ENCODE measurements around the gene PTPRN2.
"Not testable (repeated sequence)": the region's sequence is repeated elsewhere in the genome, so short reads cannot be mapped to it uniquely, and the experiment has no call there.

Gene PTPRN2

DNA sequence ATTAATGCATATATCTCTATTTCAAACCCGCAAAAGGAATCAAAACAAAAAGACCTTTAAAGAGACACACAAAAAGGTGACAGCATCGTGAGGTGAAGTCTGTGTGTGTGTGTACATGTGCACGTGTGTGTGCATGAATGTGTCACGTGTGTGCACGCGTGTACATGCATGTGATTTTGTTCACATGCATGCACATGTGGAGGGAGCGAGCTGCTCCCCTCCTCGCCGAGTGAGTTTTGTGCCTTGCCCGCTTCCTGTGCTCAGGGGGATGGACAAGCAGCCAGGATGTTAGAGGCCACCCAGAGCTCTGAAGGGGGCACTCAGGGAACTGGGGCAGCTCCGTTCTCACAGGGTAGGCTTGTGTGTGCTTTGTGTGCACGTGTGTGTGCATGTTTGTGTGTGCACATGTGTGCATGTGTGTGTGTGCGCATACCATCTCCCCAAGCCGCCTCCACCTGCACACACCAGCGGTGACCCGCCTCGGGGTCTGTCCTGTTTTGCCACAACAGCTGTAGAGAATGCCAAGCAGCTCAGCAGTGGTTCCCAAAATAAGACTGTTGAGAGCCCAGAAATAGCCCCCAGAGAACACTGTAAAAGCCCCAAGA lies 191.2 kb downstream of the PTPRN2 start:
- DNase-seq = no peak

- no peak for DNase-seq
Measured at GRCh38 chr7:158395780-158396278, 191.8 kb downstream of the PTPRN2 start.

DNA sequence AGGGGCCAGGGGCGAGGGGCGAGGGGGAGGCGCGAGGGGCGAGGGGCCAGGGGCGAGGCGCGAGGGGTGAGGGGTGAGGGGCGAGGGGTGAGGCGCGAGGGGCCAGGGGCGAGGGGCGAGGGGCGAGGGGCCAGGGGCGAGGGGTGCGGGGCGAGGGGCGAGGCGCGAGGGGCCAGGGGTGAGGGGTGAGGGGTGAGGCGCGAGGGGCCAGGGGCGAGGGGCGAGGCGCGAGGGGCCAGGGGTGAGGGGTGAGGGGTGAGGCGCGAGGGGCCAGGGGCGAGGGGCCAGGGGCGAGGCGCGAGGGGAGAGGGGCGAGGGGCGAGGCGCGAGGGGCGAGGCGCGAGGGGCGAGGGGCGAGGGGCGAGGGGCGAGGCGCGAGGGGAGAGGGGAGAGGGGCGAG lies 192.3 kb downstream of the PTPRN2 start:
- no peak for DNase-seq

DNA sequence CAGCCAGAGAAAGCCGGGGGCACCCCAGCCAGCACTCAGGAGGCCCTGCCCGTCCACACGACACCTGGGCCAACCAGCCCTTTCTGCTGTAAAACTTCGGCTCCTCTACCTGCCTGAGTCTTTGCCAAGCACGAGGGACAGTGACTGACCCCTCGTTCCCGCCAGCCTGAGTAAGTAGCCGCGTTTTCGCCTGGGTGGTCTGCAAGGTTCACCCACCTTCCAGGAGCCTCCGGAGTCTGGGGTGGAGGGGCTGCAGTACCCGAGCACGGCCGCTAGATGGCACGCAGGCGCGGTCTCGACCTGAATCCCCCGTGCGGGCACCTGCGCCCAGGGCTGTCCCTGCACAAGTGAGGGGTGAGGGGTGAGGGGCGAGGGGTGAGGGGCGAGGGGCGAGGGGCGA lies 192.7 kb downstream of the PTPRN2 start:
- peak; percentile 31 for DNase-seq

DNA sequence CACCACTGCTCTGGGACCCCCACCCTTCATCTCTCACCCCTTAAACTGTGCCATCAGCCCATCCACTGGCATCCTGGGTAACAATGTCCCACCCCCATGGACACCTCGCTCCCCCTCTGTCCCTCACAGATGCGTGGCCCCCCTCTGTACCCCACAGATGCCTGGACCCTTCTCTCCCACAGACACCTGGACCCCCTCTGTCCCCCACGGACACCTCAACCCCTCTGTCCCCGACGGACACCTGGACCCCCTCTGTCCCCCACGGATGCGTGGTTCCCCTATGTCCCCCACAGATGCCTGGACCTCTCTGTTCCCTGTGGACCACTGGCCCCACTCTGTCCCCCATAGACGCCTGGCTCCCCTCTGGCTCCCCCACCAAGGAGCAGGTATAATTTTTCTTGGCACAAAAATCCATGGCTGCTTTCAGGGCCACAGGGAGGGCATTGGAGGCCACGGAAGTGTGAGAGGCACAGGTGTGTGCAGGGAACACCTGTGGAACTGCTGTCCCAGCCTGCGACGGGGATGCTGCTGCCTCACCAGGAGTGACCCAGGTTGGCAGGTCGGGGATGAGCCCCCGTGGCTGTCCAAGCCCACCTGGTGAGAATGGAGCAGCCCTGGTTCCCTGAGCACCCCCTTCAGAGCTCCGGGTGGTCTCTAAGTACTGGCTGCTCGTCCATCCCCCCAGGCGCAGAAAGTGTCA lies 193.5 kb downstream of the PTPRN2 start:
- no peak for DNase-seq

DNA sequence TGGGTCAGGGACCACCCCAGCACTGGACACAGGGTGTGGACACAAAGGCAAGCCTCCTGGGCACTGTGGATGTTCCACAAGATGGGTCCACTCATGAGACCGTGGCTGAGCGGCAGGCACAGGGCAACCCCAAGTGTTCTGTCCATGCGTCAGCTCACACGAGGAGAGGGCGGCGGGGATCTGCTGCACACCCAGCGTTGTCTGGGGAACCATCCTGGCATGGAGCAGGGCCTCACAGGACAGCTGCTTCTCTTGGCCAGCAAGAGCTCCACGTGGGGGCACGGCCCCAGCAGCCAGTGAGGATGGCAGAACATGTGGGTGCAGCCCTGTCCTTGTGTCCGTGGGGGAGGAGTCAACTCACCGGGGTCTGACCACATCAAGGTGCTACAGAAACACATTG lies 195.4 kb downstream of the PTPRN2 start:
- DNase-seq = no peak

- no peak for DNase-seq
Measured at GRCh38 chr7:158391541-158391940, 196.1 kb downstream of the PTPRN2 start.

- no peak for DNase-seq
Measured at GRCh38 chr7:158391141-158391540, 196.5 kb downstream of the PTPRN2 start.

GRCh38 chr7:158390460-158390859 lies 197.2 kb downstream of the PTPRN2 start:
- DNase-seq = no peak

DNA sequence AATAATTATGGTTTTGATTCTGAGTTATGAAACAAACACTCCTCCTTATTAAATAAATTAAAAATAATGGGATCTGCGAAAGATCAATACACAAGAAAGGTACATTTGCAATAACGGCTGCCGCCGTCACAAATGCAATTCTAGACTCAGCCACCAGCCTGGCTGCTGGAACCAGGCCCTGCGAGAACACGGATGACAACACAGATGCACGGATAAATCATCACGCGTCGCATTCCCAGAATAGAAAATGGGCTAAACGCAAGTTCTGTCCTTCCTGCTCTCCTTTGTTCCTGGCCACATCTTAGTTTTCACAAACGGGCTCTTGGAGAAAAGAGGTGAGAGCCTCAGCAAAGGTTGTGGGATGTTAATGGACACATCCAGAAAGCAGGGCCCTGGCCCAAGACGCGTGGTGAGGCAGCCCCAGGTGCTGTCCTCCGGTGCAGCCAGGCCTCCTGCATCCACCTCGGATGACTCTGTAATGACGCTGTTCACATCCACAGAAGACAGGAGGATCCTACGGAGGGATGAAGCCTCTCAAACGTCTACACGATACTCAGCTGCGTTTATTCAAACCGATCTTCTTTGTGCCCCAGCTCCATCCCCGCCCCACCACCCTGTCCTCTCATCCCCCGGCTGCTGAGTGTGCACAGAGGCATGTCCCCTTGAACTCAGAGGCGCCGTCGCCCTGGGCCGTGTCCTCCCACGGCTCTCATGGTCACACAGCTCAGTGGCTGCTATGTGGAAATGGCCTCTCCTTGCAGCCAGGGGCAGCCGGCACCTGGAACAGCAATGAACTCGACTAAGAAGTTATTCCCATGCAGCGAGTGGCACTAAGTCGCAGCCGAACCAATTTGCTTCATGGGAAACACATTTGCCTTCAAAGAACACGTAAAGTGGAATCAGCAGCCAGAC lies 197.9 kb downstream of the PTPRN2 start:
- DNase-seq = no peak

DNA sequence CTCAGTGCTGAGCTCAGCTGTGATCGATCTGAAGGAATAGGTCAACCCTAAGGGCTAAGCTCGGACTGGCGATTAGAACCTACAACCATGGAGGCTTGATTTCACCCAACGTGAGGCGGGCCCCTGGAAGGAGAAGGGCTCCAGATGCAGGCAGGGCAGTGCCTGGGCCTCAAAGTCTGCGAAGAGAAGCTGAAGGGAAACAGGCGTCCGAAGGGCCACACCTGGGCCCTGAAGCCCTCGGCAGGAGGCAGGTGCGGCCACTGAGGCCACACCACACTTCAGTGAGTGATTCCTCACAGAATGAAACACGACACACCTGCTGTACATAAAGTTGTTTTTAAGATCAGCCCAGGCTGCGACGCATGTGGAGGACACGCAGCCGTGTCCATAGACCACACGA lies 198.7 kb downstream of the PTPRN2 start:
- DNase-seq = no peak

DNA sequence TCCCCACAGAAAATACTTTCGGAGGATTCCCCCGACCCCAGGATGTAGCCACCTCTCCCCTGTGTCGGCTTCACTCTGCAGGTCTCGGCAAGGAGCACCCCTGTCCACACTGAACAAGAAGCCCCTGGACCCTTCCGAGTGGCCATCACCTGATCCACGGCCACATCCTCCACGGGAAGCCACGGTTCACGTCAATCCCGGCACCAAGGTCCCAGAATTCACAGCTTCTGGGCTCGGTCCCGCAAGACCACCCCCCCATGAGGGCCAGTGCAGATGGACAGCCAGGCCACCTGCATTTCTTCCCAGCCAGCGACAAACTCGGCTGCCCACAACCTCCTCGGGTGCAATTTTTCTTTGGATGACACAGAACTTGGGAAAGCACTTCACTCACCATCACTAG lies 199.6 kb downstream of the PTPRN2 start:
- DNase-seq = no peak

GRCh38 chr7:158387546-158387891 lies 200.1 kb downstream of the PTPRN2 start:
- DNase-seq = no peak

GRCh38 chr7:158386866-158387545 lies 200.6 kb downstream of the PTPRN2 start:
- DNase-seq = no peak

DNA sequence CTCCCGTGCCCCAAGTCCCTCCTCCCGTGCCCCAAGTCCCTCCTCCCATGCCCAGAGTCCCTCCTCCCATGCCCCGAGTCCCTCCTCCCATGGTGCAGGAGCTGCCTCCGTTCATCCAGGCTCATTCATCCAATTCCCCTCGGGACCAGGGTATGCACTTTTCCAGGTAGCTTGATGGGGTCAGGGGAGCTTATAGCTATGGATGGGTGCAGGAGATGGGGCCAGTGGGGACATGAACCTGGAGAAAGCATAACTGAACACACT lies 201.3 kb downstream of the PTPRN2 start:
- DNase-seq = no peak

- not testable (repeated sequence) for DNase-seq
Measured at GRCh38 chr7:158385496-158386354, 201.9 kb downstream of the PTPRN2 start.

DNA sequence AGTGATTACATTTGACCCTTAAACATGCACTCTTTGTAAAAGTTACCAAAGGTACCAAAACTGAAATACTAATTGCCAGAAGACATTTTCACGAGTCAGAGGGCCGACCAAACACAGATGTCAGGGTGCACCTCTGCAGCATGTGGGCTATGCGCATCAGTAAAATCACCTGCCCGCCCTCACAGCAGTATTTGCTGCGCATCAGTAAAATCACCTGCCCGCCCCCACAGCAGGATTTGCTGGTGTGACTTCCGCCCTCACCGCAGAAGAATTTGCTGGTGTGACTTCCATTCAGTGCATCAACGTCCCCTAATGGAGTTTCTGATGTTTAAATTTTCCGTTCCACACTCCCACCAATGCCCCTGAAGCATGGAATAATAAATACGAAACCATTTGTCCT lies 202.9 kb downstream of the PTPRN2 start:
- no peak for DNase-seq

DNA sequence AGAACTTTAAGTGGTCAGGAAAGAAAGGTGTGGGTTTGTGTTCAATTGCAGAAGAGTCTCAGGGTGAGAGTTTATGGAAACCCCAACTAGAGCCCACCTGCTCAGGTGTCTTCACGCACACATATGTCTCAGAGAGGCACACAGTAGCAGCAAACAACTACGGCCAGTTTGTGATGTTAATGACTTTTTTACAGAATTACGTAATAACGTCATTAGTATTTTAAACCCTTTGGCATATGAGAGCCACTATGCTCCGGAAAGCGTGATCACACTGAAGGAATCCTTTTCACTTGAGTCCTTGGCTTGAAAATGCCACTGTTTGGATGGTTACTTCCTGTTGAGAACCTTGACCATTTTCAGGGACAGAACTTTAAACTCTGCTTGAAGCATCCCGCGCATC lies 204.0 kb downstream of the PTPRN2 start:
- DNase-seq = no peak

DNA sequence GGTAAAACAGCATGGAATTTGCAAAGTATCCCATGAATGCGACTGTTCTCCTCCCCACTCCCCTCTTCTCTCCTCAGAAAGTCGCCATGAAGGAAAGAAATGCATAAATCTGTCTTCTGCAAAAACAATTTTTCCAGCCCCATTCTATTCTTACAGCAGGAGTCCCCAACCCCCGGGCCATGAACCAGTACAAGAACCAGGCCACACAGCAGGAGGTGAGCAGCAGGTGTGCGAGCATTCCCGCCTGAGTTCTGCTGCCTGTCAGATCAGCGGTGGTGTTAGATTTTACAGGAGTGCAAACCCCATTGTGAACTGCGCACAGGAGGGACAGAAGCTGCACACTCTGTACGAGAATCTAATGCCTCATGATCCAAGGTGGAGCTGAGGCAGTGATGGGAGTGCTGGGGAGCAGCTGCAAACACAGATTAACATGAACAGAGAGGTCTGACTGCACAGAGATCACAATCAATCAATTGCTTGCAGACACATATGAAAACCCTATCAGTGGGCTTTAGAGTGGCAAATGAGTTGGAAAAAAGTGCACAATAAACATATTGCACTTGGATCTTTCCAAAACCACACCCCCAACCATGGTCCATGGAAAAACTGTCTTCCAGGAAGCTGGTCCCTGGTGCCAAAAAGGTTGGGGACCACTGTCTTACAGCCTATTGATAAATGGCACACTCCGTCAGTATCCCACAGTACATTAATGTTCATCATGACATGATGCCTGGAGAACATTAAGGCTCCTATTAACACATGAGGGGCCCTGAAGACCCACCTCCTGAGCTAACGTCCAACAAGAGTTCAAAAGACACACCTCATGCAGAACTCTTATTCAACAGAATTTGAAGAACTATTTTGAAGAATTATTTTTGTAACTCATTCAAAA lies 205.0 kb downstream of the PTPRN2 start:
- no peak for DNase-seq

- DNase-seq = no peak
Measured at GRCh38 chr7:158381956-158382355, 205.7 kb downstream of the PTPRN2 start.

DNA sequence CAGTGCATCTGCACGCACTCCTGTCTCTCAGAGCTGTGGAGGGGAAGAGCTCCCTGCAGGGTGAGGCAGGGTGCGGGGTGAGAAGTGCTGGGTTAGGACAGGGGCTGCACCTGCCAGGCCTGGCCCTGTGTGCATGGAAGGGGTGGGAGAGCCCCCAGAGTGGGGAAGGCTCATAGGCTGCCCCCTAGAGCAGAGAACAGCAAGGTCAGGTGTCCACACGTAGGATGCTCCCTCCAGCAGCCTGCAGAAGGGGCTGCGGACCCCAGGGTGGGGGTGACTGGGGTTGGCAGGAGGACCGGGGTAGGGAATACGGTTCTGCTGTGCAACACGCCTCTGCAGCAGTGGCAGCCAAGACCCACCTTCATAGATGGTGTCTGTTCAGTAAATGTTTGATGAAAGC lies 208.6 kb downstream of the PTPRN2 start:
- DNase-seq = no peak

All from activated CD4-positive, alpha-beta T cell treated with anti-CD3 and anti-CD28 coated beads, Interleukin-2, Interleukin-6, amounts not matched to agents 100 ng/mL and 50 ng/mL, durations not matched to agents 16 hours and 8 hours (primary cell).